Memory B cell (primary cell): ENCODE results near the gene PRRX2.

ENCODE experiments used
- ATAC-seq: fragments of 150-1000 bp; cut with Tn5 transposase; 2 replicates; pipeline ENCODE4 v1.10.0; 2021; ENCODE audit warnings: low read depth, mild to moderate bottlenecking, moderate library complexity
- DNase-seq, 2 donors: peaks; one replicate each; pipeline ENCODE4 v3.0.0; 2022; ENCODE audit warnings: low spot score in 2 of 2
- H3K27ac Mint-ChIP-seq: one replicate; pipeline ENCODE4 v1.8.0; 2022; ENCODE audit warnings: mild to moderate bottlenecking, moderate library complexity, mixed read lengths
- H3K27me3 Mint-ChIP-seq: one replicate; pipeline ENCODE4 v1.8.0; 2022; ENCODE audit warnings: mixed read lengths
- H3K36me3 Mint-ChIP-seq: one replicate; pipeline ENCODE4 v1.8.0; 2022; ENCODE audit warnings: mild to moderate bottlenecking, mixed read lengths
- H3K4me1 Mint-ChIP-seq: one replicate; pipeline ENCODE4 v1.8.0; 2022; ENCODE audit warnings: mixed read lengths
- H3K4me3 Mint-ChIP-seq: one replicate; pipeline ENCODE4 v1.8.0; 2022; ENCODE audit warnings: mild to moderate bottlenecking, moderate library complexity, mixed read lengths
- H3K9me3 Mint-ChIP-seq: one replicate; pipeline ENCODE4 v1.8.0; 2022; ENCODE audit warnings: mixed read lengths

Gene PRRX2

DNA sequence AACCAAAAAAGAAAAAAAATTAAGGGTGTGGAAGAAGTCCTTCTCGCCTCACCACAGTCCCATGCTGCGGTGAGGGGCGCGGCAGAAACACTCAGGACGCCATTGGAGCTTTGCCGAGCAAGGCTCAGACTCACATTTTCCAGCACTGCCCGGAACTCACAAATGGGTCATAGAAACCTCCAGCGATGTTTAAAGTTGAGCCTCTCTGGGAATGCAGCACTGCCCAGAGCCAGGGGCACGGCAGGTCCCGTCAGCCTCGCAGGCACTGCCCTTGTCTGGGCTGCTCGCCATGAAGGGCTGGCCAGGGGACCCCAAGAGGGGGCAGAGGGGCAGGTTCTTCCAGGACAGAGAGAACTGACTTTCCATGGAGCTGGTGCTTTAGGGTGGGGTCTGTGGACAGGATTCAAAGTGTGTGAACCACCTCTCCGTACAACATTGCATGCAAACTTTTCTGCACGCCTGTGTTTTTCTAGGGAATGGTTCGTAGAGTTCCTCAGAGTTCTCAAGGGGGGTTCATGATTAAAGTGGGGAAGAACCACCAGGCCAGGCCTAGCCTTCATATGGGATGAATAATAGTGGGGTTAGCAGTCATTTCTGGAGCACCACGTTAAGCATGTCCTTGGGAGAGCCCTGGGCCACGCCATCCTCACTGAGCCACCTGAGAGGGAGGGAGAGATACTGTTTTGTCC is 38.4 kb downstream of the PRRX2 start:
- no peak overlapping the region for H3K4me3 Mint-ChIP-seq
- H3K4me1 Mint-ChIP-seq, result no peaks in the 10 kb centered on the region
- ATAC-seq (no peak), DNase-seq (no peak)
- peaks cover 2% of the 10 kb centered on the region for H3K9me3 Mint-ChIP-seq
- no peaks in the 10 kb centered on the region for H3K36me3 Mint-ChIP-seq
- H3K27me3 Mint-ChIP-seq, result peaks cover 8% of the 10 kb centered on the region
- H3K27ac Mint-ChIP-seq, result no peak overlapping the region

DNA sequence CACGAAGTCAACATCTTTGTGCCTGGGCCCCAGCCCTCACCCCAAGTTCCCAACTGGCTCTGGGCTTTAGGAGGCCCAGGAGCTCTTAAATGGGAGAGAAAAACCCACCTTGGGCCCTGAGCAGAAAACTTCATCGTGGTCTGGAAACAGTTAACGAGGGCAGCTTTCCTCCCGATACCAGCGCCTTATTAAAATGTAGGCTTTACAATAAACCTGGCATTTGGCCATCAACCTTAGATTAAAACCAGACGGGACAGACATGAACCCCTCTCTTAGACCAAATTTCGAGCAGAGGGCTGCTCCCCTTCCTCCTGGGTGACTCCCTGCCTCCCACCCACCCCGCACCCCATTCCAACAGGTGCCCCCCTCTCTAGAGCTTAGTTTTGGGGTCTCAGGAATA is 39.4 kb downstream of the PRRX2 start:
- H3K4me1 Mint-ChIP-seq, result no peaks in the 10 kb centered on the region
- H3K27me3 Mint-ChIP-seq, result peaks cover 6% of the 10 kb centered on the region
- H3K27ac Mint-ChIP-seq, result no peak overlapping the region
- H3K36me3 Mint-ChIP-seq, result no peaks in the 10 kb centered on the region
- H3K9me3 Mint-ChIP-seq, result peaks cover 2% of the 10 kb centered on the region
- no peak overlapping the region for H3K4me3 Mint-ChIP-seq
- ATAC-seq (no peak), DNase-seq (no peak)

DNA sequence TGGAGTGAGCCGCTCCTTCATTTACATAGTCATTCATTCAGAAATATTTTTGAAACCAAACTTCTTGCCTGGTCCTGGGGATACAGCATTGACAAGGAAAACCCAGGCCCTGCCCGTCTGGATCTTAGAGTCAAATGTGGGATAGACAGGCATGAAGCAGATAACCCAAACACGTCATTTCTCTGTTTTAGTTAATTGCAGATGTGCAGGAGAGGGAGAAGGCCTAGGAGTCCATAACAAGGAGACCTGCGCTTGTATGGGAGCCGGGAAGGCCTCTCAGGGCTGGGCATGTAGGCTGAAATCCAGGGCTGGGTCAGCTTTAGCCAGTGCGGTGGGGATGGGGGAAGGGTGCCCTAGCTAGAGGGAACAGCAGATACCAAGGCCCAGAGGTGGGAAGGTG is 43.3 kb downstream of the PRRX2 start:
- Mint-ChIP-seq H3K4me1 (no peaks in the 10 kb centered on the region), H3K27me3 (peaks cover 6% of the 10 kb centered on the region), H3K36me3 (no peaks in the 10 kb centered on the region), H3K27ac (no peak overlapping the region), H3K9me3 (no peaks in the 10 kb centered on the region), H3K4me3 (no peak overlapping the region)
- DNase-seq (no peak), ATAC-seq (no peak)

DNA sequence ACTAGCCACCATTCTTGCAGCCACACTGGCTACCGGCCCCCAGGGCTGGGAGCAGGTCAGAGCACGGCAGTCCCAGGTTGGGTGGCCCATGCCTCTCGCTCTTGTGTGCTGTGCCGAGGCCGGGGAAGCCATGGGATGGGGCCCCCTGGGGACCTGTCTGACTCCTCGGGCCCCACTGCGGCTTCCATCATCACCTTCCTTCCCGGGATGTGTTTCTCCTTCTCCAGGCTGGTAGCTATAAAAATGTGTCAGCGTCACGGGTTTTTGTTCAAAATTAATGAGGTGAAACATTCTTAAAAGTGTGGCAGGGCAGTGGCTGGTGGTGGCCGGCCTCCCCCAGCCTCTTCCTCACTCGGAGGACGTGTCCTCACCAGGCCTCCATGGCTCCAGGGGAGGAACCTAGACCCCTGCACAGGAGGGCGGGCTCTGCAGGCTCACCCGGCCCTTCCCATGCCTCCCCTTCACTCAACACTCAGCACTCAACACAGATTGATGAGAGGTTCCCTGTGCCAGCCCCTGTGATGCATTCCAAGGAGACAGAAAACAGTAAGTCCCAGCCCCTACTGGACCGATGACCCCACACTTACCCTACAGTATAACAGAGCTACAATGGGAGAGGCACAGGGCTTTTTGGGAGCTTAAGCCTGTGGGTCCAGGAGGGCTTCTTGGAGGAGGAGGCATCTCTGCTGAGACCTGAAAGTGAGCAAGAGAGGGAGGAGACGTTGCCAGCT is 44.2 kb downstream of the PRRX2 start:
- Mint-ChIP-seq H3K4me3 (no peak overlapping the region), H3K9me3 (no peaks in the 10 kb centered on the region), H3K4me1 (no peaks in the 10 kb centered on the region), H3K27me3 (peaks cover 6% of the 10 kb centered on the region), H3K27ac (no peak overlapping the region), H3K36me3 (no peaks in the 10 kb centered on the region)
- ATAC-seq (no peak), DNase-seq (no peak)

DNA sequence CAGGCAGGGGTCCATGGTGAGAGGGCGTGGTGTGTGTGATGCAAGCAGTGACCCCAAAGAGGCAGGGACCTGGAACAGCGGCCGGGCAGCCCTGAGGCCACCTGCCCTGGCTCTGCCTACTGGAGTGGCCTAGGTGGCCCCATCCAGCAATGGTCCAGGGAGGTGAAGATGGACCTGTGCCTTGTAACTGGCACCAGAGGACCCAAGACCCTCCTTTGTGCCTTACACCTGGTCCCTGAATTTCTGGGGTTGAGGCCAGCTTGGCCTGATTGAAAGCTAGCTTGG is 44.7 kb downstream of the PRRX2 start:
- ATAC-seq (no peak), DNase-seq (no peak)
- peaks cover 9% of the 10 kb centered on the region for H3K27me3 Mint-ChIP-seq
- no peaks in the 10 kb centered on the region for H3K36me3 Mint-ChIP-seq
- no peak overlapping the region for H3K4me3 Mint-ChIP-seq
- no peaks in the 10 kb centered on the region for H3K4me1 Mint-ChIP-seq
- no peak overlapping the region for H3K27ac Mint-ChIP-seq
- H3K9me3 Mint-ChIP-seq, result no peaks in the 10 kb centered on the region

DNA sequence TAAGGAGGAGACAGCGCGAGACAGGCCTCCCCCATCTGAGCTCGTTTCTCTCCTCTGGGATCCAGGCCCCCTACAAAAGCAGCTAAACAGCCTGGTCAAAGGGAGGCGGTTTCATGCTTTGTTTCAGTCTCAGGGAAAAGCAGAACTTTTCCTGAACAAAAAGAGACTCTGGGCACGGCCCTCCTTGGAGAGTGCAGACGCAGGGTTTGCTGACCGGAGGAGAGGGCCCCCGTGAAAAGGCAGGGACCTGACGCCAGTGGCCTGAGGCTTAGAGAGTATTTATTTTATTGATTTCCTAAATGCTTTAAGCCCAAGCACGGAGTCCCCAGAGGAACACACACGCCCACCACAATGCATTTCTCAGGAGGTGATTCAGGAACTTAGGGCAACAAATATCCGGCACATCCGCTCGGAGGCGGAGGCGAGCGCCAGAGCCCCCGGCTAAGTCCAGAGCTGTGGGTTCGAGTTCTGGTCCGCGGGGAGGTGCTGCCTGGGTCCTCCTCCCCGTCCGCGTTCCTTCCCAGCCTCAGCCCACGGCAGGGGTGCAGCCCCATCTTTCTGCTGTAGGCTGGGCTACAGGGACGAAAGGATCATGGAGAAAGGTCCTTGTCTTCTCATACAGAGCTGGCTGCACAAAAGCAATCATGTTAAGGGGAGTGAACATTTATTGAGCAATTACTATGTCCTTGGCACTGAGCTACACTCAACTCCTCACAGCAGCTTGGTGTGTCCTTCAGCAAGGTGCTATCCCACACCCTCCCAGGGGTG is 47.4 kb downstream of the PRRX2 start:
- Mint-ChIP-seq H3K36me3 (no peaks in the 10 kb centered on the region), H3K4me1 (no peaks in the 10 kb centered on the region), H3K9me3 (no peaks in the 10 kb centered on the region), H3K27ac (no peak overlapping the region), H3K27me3 (peaks cover 15% of the 10 kb centered on the region), H3K4me3 (no peak overlapping the region)
- DNase-seq, result no peak
- no peak for ATAC-seq

DNA sequence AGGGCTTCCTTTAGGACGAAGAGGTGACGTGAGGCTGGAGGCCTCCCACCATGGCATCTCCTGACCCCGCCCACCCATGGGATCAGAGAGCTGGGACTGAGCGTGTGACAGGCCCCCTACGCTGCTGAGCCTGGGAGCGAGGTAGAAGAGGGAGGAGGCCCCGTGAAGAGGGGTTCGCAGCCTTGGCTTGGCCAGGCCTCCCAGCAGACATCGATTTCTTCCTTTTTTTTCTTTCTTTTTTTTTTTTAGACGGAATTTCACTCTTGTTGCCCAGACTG is 47.9 kb downstream of the PRRX2 start:
- Mint-ChIP-seq H3K27ac (no peak overlapping the region), H3K36me3 (no peaks in the 10 kb centered on the region), H3K4me3 (no peak overlapping the region), H3K9me3 (no peaks in the 10 kb centered on the region), H3K27me3 (peaks cover 14% of the 10 kb centered on the region), H3K4me1 (no peaks in the 10 kb centered on the region)
- ATAC-seq (no peak), DNase-seq (no peak)

DNA sequence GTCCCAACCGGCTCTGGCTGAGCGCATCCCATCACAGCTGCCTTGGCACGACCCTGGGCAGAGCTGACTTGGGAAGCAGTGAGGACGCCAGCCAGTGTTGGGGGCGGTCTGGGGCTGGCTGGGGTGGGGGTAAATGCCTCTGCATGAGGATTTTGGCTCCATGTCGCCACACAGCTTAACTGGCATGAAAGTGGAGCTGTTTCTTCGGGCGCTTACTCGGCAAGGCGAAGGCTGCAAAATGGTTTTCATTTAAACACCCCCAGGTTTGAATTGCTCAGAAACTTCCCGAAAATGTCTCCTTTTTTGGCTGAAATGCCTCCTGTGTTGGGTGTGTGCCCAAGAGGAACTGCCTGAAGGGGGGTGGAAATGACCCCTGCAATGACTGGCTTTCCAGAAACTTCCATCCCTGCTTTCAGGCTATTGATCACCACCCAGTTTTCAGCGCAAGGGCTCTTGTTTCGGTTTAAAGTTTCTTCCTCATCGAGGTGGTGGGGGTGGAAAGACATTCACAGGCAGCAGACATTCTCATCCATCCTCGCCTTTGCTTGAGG is 49.1 kb downstream of the PRRX2 start:
- no peak overlapping the region for H3K27ac Mint-ChIP-seq
- H3K4me1 Mint-ChIP-seq, result no peaks in the 10 kb centered on the region
- no peaks in the 10 kb centered on the region for H3K9me3 Mint-ChIP-seq
- no peak overlapping the region for H3K4me3 Mint-ChIP-seq
- DNase-seq (no peak), ATAC-seq (no peak)
- H3K27me3 Mint-ChIP-seq, result peaks cover 16% of the 10 kb centered on the region
- no peaks in the 10 kb centered on the region for H3K36me3 Mint-ChIP-seq

DNA sequence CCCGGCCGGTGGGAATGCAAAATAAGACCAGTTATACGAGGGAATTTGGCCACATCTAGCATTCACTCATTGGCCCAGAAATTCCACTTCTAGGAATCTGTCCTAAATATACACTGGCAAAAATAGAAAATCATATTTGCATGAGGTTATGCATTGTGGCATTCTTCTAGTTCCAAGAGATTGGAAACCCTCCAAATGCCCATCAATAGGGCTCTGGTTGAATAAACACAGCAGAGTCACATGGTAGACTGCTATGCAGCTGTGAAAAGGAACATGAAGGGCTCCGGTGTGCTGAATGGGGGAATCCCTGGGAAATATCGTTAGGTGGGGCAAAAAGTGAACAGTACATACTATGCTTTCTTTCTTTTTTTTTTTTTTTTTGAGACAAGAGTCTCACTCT is 50.6 kb downstream of the PRRX2 start:
- no peak for DNase-seq
- no peak for ATAC-seq
- Mint-ChIP-seq H3K36me3 (no peaks in the 10 kb centered on the region), H3K4me1 (no peaks in the 10 kb centered on the region), H3K27me3 (peaks cover 14% of the 10 kb centered on the region), H3K9me3 (no peaks in the 10 kb centered on the region), H3K4me3 (no peak overlapping the region), H3K27ac (no peak overlapping the region)

DNA sequence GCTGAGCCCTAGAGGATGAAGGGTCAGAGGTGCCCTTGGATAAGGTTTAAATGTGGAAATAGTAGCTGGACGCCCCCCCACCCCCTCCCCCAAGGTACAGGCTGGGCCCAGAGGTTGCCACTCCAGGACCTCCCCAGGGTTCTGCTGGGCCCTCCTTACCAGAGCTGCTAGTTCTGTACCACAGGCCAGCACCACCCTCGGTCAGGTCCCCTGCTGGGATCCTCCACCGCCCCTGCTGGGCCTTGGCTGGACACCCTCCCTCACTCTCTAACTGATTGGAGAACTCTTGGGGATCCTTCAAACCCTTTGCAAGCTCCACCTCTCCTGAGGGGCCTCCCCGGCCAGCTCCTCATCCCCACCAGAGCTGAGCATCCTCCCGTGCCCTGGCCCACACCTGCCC is 52.5 kb downstream of the PRRX2 start:
- no peak overlapping the region for H3K27ac Mint-ChIP-seq
- no peaks in the 10 kb centered on the region for H3K4me1 Mint-ChIP-seq
- DNase-seq (no peak), ATAC-seq (no peak)
- H3K27me3 Mint-ChIP-seq, result peaks cover 14% of the 10 kb centered on the region
- H3K9me3 Mint-ChIP-seq, result no peaks in the 10 kb centered on the region
- H3K4me3 Mint-ChIP-seq, result no peak overlapping the region
- no peaks in the 10 kb centered on the region for H3K36me3 Mint-ChIP-seq

DNA sequence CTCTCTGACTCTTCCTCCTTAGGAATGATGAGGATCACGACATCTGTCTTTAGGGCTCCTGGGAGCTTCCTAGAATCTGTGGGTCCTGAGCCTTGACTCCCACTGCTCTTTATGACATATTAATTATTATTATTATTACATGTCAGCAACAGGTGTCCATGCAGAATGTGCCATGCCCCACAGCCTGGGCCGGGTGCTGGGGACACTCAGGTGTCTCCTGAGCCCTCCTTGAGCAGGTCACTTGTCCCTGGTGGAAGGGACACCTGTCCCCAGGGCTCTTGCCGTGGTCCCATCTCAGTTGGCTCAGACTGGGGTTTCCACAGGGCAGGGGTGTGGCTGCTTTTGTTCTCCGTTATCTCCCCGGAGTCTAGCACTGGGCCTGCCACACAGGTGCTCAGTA is 53.2 kb downstream of the PRRX2 start:
- Mint-ChIP-seq H3K36me3 (no peaks in the 10 kb centered on the region), H3K27ac (no peak overlapping the region)

DNA sequence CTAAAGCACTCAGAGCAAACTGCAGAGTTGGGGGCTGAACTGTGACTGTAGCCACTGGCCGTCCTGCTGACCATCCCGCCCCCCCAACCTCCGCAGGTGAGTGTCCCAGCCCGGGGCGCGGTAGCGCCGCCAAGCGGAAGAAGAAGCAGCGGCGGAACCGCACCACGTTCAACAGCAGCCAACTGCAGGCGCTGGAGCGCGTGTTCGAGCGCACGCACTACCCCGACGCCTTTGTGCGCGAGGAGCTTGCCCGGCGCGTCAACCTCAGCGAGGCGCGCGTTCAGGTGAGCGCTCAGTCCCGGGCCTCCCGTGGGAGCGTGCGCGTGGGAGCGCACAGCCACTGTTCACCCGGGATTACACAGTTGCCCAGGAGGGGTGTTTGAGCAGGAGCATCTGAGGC is 53.7 kb downstream of the PRRX2 start:
- DNase-seq (no peak), ATAC-seq (no peak)
- H3K27ac Mint-ChIP-seq, result no peak overlapping the region
- peaks cover 17% of the 10 kb centered on the region for H3K27me3 Mint-ChIP-seq
- no peaks in the 10 kb centered on the region for H3K9me3 Mint-ChIP-seq
- no peaks in the 10 kb centered on the region for H3K4me1 Mint-ChIP-seq
- H3K4me3 Mint-ChIP-seq, result no peak overlapping the region
- no peaks in the 10 kb centered on the region for H3K36me3 Mint-ChIP-seq

More for the DNA sequence above, 53.2 kb downstream of the PRRX2 start:
- Mint-ChIP-seq H3K4me1 (no peaks in the 10 kb centered on the region), H3K4me3 (no peak overlapping the region), H3K27me3 (peaks cover 14% of the 10 kb centered on the region), H3K9me3 (no peaks in the 10 kb centered on the region)
- no peak for DNase-seq
- ATAC-seq, result no peak

DNA sequence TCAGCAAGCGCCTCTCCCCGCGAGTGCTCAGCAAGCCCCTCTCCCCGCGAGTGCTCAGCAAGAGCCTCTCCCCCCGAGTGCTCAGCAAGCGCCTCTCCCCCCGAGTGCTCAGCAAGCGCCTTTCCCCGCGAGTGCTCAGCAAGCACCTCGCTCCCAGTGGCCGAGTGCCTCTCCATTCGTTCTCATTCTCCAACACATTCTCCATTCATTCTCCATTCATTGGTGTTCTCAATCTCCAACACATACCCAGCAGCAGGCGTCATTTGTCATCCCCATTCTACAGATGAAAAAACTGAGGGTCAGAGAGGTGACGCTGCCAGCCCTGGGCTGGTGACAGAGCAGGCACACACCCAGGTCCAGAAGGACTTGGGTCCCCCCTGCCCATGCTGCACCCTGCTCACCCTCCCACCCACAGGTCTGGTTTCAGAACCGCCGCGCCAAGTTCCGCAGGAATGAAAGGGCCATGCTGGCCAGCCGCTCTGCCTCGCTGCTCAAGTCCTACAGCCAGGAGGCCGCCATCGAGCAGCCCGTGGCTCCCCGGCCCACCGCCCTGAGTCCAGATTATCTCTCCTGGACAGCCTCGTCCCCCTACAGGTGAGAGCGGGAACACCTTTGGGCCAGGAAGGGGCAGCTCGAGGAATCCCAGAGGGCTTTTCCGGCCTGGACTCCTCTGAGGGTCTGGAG is 54.9 kb downstream of the PRRX2 start:
- DNase-seq, result no peak
- Mint-ChIP-seq H3K27ac (no peak overlapping the region), H3K4me3 (no peak overlapping the region), H3K9me3 (no peaks in the 10 kb centered on the region), H3K4me1 (no peaks in the 10 kb centered on the region), H3K36me3 (no peaks in the 10 kb centered on the region), H3K27me3 (peaks cover 17% of the 10 kb centered on the region)
- no peak for ATAC-seq

DNA sequence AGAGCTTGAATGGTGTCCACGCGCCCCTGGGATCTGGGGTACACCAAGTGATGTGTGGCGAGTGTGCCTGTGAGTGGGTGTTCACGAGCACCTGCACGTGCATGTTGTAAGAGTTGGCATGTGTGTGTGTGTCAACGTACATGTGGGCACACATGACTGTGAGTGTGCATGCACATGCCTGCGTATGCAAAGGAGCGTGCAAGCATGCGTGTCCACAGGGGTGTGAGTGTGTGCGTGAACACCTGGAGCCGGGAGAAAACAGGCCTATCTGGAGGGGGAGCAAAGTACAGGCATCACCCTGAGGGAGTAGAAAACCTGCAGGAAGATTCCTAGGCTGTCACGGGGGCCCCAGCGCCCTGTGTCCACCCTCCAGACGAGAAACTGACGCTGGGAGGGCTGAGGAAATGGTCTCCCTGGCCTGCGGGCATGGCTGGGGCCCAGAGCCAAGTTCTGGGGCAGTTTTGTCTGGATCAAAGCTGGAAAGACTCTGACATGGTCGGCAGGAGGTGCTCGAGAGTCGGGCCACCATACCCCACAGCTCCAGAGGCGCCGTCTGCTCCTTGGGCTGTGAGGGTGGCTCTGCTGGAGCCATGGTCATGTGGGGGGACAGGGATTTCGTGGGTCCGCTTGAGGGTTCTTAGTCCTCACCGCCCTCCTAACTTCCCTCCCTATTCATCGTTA is 55.6 kb downstream of the PRRX2 start:
- no peak for ATAC-seq
- peaks cover 14% of the 10 kb centered on the region for H3K27me3 Mint-ChIP-seq

More for the DNA sequence above, 55.6 kb downstream of the PRRX2 start:
- Mint-ChIP-seq H3K36me3 (no peaks in the 10 kb centered on the region), H3K9me3 (no peaks in the 10 kb centered on the region), H3K4me1 (no peaks in the 10 kb centered on the region), H3K4me3 (no peak overlapping the region), H3K27ac (no peak overlapping the region)
- no peak for DNase-seq
